A549 treated with Mapracorat at 1 μM for 4 hours (cell line): Measurements from ENCODE around the gene STEAP1. TPM values are rescaled to one million over a fixed set of nuclear protein-coding genes. Genes with fewer than 3 reads are reported as not detected.

Source experiments
- total RNA-seq: library from RNA; stranded (reverse); fragments of 200-300 nt; extraction: Qiagen RNA extraction; gene quantifications from 5 replicates; pipeline ENCODE4 v1.2.3, GENCODE V29; 2022

Gene STEAP1
- 13.5 to 18.0 TPM (median 14.4 TPM) in 5 replicates for total RNA-seq

GRCh38 chr7:90153943-90154771 lies at the start of gene STEAP1:
Gene STEAP1 (plus strand): TSS chr7:90154469. CDS start chr7:90159789, 5,320 bp downstream.

DNA sequence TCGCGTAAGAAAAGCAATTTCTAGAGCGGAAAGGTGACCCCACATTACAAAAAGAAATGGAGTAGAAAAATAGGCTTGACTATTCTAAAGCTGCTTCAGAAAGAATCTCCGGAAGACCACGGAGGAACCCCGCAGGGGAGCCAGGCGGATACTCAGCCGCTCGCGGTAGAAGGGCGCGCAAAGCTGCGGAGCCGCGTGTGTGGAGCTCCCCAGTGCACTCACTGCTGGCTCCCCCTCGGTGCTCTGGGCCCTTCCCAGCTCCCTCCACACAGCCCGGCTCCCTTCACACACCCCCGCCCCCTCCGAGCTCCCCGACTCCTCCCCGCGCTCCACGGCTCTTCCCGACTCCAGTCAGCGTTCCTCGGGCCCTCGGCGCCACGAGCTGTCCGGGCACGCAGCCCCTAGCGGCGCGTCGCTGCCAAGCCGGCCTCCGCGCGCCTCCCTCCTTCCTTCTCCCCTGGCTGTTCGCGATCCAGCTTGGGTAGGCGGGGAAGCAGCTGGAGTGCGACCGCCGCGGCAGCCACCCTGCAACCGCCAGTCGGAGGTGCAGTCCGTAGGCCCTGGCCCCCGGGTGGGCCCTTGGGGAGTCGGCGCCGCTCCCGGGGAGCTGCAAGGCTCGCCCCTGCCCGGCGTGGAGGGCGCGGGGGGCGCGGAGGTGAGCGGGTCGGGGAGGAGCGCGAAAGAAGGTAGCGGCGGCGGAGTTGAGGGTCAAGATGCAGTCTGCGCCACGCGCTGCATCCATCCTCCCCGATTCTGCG lies 57.3 kb downstream of the STEAP1 start, which contains the start of gene STEAP2:
Gene STEAP2, plus strand, starts transcription at position 350 of the 758 bp plus-strand sequence. CDS start 13,343 bp downstream, outside the sequence.

Other genes with a start within 250 kb of the STEAP1 start
- gene STEAP2, start 57.3 kb downstream of the STEAP1 start, total RNA-seq = 2.9 to 4.2 TPM (median 3.8 TPM) in 5 replicates
- 2.0 to 3.3 TPM (median 2.4 TPM) in 5 replicates for gene CFAP69, start 90.7 kb downstream of the STEAP1 start, total RNA-seq
- 0.04 to 0.06 TPM in 2 of 5 replicates, not detected in the others for gene FAM237B, start 166.8 kb downstream of the STEAP1 start, total RNA-seq
- 24.3 to 29.7 TPM (median 26.6 TPM) in 5 replicates for gene GTPBP10, start 192.2 kb downstream of the STEAP1 start, total RNA-seq
- gene CLDN12, start 249.0 kb downstream of the STEAP1 start, total RNA-seq = 27.5 to 35.2 TPM (median 32.4 TPM) in 5 replicates